CD14-positive monocyte (primary cell): ENCODE results near the gene CENPP. TPM values are rescaled to one million over a fixed set of nuclear protein-coding genes. Genes with fewer than 3 reads are reported as not detected.

ENCODE experiments used
- DNase-seq, 3 donors: peaks; one replicate each; pipeline ENCODE4 v3.0.0-alpha.2; 2011 to 2022
- H2AFZ ChIP-seq: 2 replicates; pipeline ENCODE4 v1.6.0; 2012; ENCODE audit warnings: mild to moderate bottlenecking, low read depth, low read length, inconsistent platforms; ENCODE audit not compliant: insufficient read depth, poor library complexity, severe bottlenecking
- H3K27ac ChIP-seq, 2 donors: 1 replicate in 1 of 2; 2 replicates in 1 of 2; pipeline ENCODE4 v1.5.1; 2012 to 2013; ENCODE audit warnings: low read length in 2 of 2, control low read depth in 1 of 2, inconsistent platforms in 1 of 2, low read depth in 1 of 2, mild to moderate bottlenecking in 1 of 2
- H3K27me3 ChIP-seq, 2 donors: one replicate each; pipeline versions ENCODE4 v1.6.0 to v1.6.1; 2011 to 2013; ENCODE audit warnings: low read length in 2 of 2; ENCODE audit not compliant: control insufficient read depth in 2 of 2, insufficient read depth in 2 of 2
- H3K36me3 ChIP-seq, 2 donors: replicated peaks in 1 of 2; 1 replicate in 1 of 2; 2 replicates in 1 of 2; pipeline versions ENCODE4 v1.5.1 to v1.6.1; 2012 to 2013; ENCODE audit warnings: low read length in 2 of 2, control low read depth in 1 of 2, inconsistent platforms in 1 of 2, mild to moderate bottlenecking in 1 of 2; ENCODE audit not compliant: insufficient read depth in 2 of 2, control insufficient read depth in 1 of 2
- H3K4me1 ChIP-seq, 2 donors: 1 replicate in 1 of 2; 2 replicates in 1 of 2; pipeline versions ENCODE4 v1.5.1 to v1.6.1; 2012 to 2013; ENCODE audit warnings: low read length in 2 of 2, control low read depth in 1 of 2, inconsistent platforms in 1 of 2, mild to moderate bottlenecking in 1 of 2, moderate library complexity in 1 of 2; ENCODE audit not compliant: insufficient read depth in 2 of 2, control insufficient read depth in 1 of 2
- H3K4me2 ChIP-seq: replicated peaks from 2 replicates; pipeline ENCODE3; 2012; ENCODE audit warnings: low read length, moderate library complexity, mild to moderate bottlenecking; ENCODE audit not compliant: poor library complexity, severe bottlenecking; ENCODE audit errors: extremely low read depth
- H3K4me3 ChIP-seq, 3 experiments: fragments of 200-600 bp in 1 of 3; sonication (generic) in 1 of 3; replicated peaks in 1 of 3; 1 replicate in 2 of 3; 2 replicates in 1 of 3; pipeline ENCODE4 v1.5.1; 2011 to 2013; ENCODE audit warnings: low read length in 3 of 3, mild to moderate bottlenecking in 3 of 3, control low read depth in 2 of 3, low read depth in 2 of 3, inconsistent platforms in 1 of 3, moderate library complexity in 1 of 3
- H3K79me2 ChIP-seq: 2 replicates; pipeline ENCODE4 v1.6.0; 2012; ENCODE audit warnings: mild to moderate bottlenecking, control low read depth, inconsistent platforms, low read length, moderate library complexity; ENCODE audit not compliant: insufficient read depth
- H3K9ac ChIP-seq: 2 replicates; pipeline ENCODE4 v1.6.0; 2017; ENCODE audit warnings: low read length, mild to moderate bottlenecking; ENCODE audit not compliant: insufficient read depth, poor library complexity, severe bottlenecking
- H3K9me3 ChIP-seq, 2 donors: replicated peaks in 1 of 2; 1 replicate in 1 of 2; 2 replicates in 1 of 2; pipeline versions ENCODE4 v1.5.1 to v1.6.1; 2012 to 2013; ENCODE audit warnings: low read length in 2 of 2, control low read depth in 1 of 2; ENCODE audit not compliant: control insufficient read depth in 1 of 2, insufficient read depth in 1 of 2
- H4K20me1 ChIP-seq: 2 replicates; pipeline ENCODE4 v1.6.0; 2012; ENCODE audit warnings: mild to moderate bottlenecking, low read length, control low read depth, moderate library complexity; ENCODE audit not compliant: insufficient read depth
- H3K27ac Mint-ChIP-seq, 7 donors: one replicate each; pipeline ENCODE4 v1.8.0; 2020; ENCODE audit warnings: mild to moderate bottlenecking in 7 of 7, mixed read lengths in 7 of 7, moderate library complexity in 6 of 7, inconsistent platforms in 2 of 7
- H3K27me3 Mint-ChIP-seq, 3 donors: one replicate each; pipeline ENCODE4 v1.8.0; 2021 to 2022; ENCODE audit warnings: low read depth in 3 of 3, mild to moderate bottlenecking in 3 of 3, mixed read lengths in 3 of 3, moderate library complexity in 3 of 3, inconsistent platforms in 1 of 3
- H3K36me3 Mint-ChIP-seq, 2 donors: one replicate each; pipeline ENCODE4 v1.8.0; 2020; ENCODE audit warnings: mixed read lengths in 2 of 2, inconsistent platforms in 1 of 2, mild to moderate bottlenecking in 1 of 2
- H3K4me1 Mint-ChIP-seq: one replicate; pipeline ENCODE4 v1.8.0; 2020; ENCODE audit warnings: mild to moderate bottlenecking, mixed read lengths
- H3K4me3 Mint-ChIP-seq, 2 donors: one replicate each; pipeline ENCODE4 v1.8.0; 2020; ENCODE audit warnings: mild to moderate bottlenecking in 2 of 2, mixed read lengths in 2 of 2, moderate library complexity in 1 of 2
- H3K9me3 Mint-ChIP-seq, 7 donors: one replicate each; pipeline ENCODE4 v1.8.0; 2020 to 2022; ENCODE audit warnings: mixed read lengths in 7 of 7, mild to moderate bottlenecking in 6 of 7, moderate library complexity in 6 of 7, inconsistent platforms in 2 of 7
- CTCF ChIP-seq: fragments of 200-600 bp; IDR thresholded peaks from one replicate; pipeline ENCODE4 v1.8.0; 2022; ENCODE audit warnings: antibody characterized with exemption, mild to moderate bottlenecking
- WGBS: methylation state at CpG from one replicate; pipeline ENCODE4 v1.1.5; 2013; ENCODE audit warnings: missing lambda C conversion rate; ENCODE audit not compliant: insufficient coverage; 5-methylcytosine and 5-hydroxymethylcytosine counted together
- intact Hi-C, 2 donors: fragments of 100-400 bp; cut with micrococcal nuclease; formaldehyde crosslinking; loops; one replicate each; pipeline versions ENCODE4 v1.15.0 to v1.15.1; 2023
- polyA plus RNA-seq, 3 donors: library from polyadenylated mRNA; depleted of rRNA in 1 of 3; unstranded in 2 of 3; stranded (reverse) in 1 of 3; fragments of 300-500 nt in 2 of 3; fragments of >200 nt in 1 of 3; fragmentation: Illumina TruSeq in 2 of 3; gene quantifications; 1 replicate in 2 of 3; 2 replicates in 1 of 3; pipeline ENCODE4 v1.2.3, GENCODE V29; 2012 to 2021

CENPP gene
- polyA plus RNA-seq, 3 donors = 0.50 to 1.1 (median 1.1) TPM

DNA sequence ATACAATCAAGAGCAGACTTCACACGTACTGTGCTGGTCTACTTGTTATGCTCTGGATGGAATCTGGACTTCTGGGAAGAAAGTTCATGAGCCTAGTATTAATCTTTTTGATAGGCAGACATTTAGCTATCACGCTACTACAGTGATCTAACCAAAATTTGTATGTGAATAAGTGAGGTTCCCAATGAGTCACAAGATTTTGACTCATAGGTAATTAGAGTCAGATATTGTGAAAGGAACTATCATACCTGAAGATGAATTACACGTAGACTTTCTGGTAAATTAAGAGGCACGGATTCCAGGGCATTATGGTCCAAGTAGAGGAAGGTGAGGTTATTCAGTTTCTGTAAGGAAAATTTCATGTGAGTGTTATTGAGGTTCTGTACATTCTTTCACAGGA lies 60.2 kb downstream of the CENPP start:
- no peaks in the 10 kb centered on the region for H3K27me3 Mint-ChIP-seq
- Histone ChIP-seq H3K36me3 (no peaks in the 10 kb centered on the region), H2AFZ (no peak overlapping the region), H3K9ac (no peak overlapping the region), H3K4me1 (no peaks in the 10 kb centered on the region), H3K4me2 (no peak overlapping the region), H3K27ac (no peak overlapping the region), H4K20me1 (no peaks in the 10 kb centered on the region), H3K9me3 (no peaks in the 10 kb centered on the region), H3K4me3 (no peak overlapping the region), H3K79me2 (no peaks in the 10 kb centered on the region), H3K27me3 (no peaks in the 10 kb centered on the region)
- H3K4me1 Mint-ChIP-seq = no peaks in the 10 kb centered on the region
- WGBS = 92% methylated on average over 2 of the region's 4 CpGs
- H3K9me3 Mint-ChIP-seq = peaks cover 0 to 4% (median 0%) of the 10 kb centered on the region in 7 donors
- H3K4me3 Mint-ChIP-seq = no peak overlapping the region
- H3K27ac Mint-ChIP-seq = no peak overlapping the region
- TF ChIP-seq CTCF = no peak
- intact Hi-C loops = no loop called here
- no peak for DNase-seq
- H3K36me3 Mint-ChIP-seq = peaks cover 5 to 6% of the 10 kb centered on the region in 2 donors

GRCh38 chr9:92392690-92393089 lies 66.9 kb downstream of the CENPP start:
- H3K27me3 ChIP-seq = no peaks in the 10 kb centered on the region
- H3K27ac ChIP-seq = no peak overlapping the region
- peaks cover 0 to 2% of the 10 kb centered on the region in 2 donors for H3K36me3 Mint-ChIP-seq
- intact Hi-C loops = no loop called here
- peaks cover 0 to 2% (median 0%) of the 10 kb centered on the region in 7 donors for H3K9me3 Mint-ChIP-seq
- no peak overlapping the region for H3K4me3 ChIP-seq
- no peaks in the 10 kb centered on the region for H3K9me3 ChIP-seq
- H2AFZ ChIP-seq = no peak overlapping the region
- no peak for DNase-seq
- no peak for TF ChIP-seq CTCF
- H4K20me1 ChIP-seq = no peaks in the 10 kb centered on the region
- no peaks in the 10 kb centered on the region for H3K79me2 ChIP-seq
- H3K36me3 ChIP-seq = no peaks in the 10 kb centered on the region
- H3K27ac Mint-ChIP-seq = no peak overlapping the region
- H3K4me2 ChIP-seq = no peak overlapping the region
- H3K4me3 Mint-ChIP-seq = no peak overlapping the region
- no peaks in the 10 kb centered on the region for H3K4me1 ChIP-seq
- no peaks in the 10 kb centered on the region for H3K4me1 Mint-ChIP-seq
- no CpG with 5 or more reads among the region's 2 CpGs for WGBS
- no peak overlapping the region for H3K9ac ChIP-seq
- no peaks in the 10 kb centered on the region for H3K27me3 Mint-ChIP-seq
